ENCODE data around the gene PLXDC2.

The PLXDC2 gene

DNA sequence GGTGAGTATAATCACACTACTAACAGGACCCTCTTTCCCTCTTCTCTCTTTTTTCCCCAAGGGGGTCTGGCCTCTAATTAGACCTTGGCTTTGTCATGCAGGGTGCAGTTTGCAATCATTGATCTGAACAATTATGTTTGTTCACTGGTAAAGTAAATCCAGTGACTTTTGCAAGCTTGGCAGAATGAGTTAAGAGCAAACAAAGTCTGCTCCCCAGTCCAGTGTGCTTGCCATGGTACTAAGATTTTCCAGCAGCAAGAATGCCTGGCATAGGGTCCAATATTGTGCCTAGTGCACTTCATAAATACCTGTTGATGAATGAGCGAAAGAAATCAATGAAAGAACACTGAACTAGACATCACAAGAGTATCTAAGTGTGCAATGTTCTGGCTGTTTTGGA, 43.9 kb downstream of the PLXDC2 start (continued):
- TF ChIP-seq ZFP41 (tag by site-specific recombination; IDR thresholded peaks at IDR 0.05; ENCODE audit: borderline replicate concordance): no peak
- TF ChIP-seq, protein P1, sequence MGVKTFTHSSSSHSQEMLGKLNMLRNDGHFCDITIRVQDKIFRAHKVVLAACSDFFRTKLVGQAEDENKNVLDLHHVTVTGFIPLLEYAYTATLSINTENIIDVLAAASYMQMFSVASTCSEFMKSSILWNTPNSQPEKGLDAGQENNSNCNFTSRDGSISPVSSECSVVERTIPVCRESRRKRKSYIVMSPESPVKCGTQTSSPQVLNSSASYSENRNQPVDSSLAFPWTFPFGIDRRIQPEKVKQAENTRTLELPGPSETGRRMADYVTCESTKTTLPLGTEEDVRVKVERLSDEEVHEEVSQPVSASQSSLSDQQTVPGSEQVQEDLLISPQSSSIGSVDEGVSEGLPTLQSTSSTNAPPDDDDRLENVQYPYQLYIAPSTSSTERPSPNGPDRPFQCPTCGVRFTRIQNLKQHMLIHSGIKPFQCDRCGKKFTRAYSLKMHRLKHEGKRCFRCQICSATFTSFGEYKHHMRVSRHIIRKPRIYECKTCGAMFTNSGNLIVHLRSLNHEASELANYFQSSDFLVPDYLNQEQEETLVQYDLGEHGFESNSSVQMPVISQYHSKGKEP (tag by site-specific recombination; IDR thresholded peaks at IDR 0.05): no peak
- TF ChIP-seq ZNF19 (tag by site-specific recombination; IDR thresholded peaks at IDR 0.05; ENCODE audit: low read depth): no peak
- no peak for TF ChIP-seq ZFHX2 (tag by site-specific recombination; conservative IDR thresholded peaks at IDR 0.05)

GRCh38 chr10:19862811-19863515, 46.7 kb downstream of the PLXDC2 start:
- no peaks in the 10 kb centered on the region for H3K36me3 ChIP-seq (ENCODE audit: control insufficient read depth in 2 of 2, insufficient read depth in 1 of 2, low read length in 2 of 2)
- TF ChIP-seq REPIN1 (tag by site-specific recombination; IDR thresholded peaks at IDR 0.05; ENCODE audit: low read depth) (no peak), ZSCAN30 (tag by site-specific recombination; IDR thresholded peaks at IDR 0.05) (no peak), ZNF677 (tag by site-specific recombination; IDR thresholded peaks at IDR 0.05) (no peak), ZNF626 (tag by site-specific recombination; IDR thresholded peaks at IDR 0.05) (no peak), PRDM10 (tag by site-specific recombination; IDR thresholded peaks at IDR 0.05) (no peak), ZBTB48 (tag by site-specific recombination; IDR thresholded peaks at IDR 0.05) (no peak), ZXDB (tag by site-specific recombination; IDR thresholded peaks at IDR 0.05) (no peak), ZNF433 (tag by site-specific recombination; IDR thresholded peaks at IDR 0.05; ENCODE audit: low read depth) (no peak), PRDM4 (tag by site-specific recombination; IDR thresholded peaks at IDR 0.05) (no peak)
- TF ChIP-seq, protein P2, sequence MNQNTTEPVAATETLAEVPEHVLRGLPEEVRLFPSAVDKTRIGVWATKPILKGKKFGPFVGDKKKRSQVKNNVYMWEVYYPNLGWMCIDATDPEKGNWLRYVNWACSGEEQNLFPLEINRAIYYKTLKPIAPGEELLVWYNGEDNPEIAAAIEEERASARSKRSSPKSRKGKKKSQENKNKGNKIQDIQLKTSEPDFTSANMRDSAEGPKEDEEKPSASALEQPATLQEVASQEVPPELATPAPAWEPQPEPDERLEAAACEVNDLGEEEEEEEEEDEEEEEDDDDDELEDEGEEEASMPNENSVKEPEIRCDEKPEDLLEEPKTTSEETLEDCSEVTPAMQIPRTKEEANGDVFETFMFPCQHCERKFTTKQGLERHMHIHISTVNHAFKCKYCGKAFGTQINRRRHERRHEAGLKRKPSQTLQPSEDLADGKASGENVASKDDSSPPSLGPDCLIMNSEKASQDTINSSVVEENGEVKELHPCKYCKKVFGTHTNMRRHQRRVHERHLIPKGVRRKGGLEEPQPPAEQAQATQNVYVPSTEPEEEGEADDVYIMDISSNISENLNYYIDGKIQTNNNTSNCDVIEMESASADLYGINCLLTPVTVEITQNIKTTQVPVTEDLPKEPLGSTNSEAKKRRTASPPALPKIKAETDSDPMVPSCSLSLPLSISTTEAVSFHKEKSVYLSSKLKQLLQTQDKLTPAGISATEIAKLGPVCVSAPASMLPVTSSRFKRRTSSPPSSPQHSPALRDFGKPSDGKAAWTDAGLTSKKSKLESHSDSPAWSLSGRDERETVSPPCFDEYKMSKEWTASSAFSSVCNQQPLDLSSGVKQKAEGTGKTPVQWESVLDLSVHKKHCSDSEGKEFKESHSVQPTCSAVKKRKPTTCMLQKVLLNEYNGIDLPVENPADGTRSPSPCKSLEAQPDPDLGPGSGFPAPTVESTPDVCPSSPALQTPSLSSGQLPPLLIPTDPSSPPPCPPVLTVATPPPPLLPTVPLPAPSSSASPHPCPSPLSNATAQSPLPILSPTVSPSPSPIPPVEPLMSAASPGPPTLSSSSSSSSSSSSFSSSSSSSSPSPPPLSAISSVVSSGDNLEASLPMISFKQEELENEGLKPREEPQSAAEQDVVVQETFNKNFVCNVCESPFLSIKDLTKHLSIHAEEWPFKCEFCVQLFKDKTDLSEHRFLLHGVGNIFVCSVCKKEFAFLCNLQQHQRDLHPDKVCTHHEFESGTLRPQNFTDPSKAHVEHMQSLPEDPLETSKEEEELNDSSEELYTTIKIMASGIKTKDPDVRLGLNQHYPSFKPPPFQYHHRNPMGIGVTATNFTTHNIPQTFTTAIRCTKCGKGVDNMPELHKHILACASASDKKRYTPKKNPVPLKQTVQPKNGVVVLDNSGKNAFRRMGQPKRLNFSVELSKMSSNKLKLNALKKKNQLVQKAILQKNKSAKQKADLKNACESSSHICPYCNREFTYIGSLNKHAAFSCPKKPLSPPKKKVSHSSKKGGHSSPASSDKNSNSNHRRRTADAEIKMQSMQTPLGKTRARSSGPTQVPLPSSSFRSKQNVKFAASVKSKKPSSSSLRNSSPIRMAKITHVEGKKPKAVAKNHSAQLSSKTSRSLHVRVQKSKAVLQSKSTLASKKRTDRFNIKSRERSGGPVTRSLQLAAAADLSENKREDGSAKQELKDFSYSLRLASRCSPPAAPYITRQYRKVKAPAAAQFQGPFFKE (tag by site-specific recombination; IDR thresholded peaks at IDR 0.05; ENCODE audit: borderline replicate concordance): no peak
- no peaks in the 10 kb centered on the region for H3K9me3 ChIP-seq (ENCODE audit: control insufficient read depth, insufficient read depth, low read depth, low read length)
- H3K27ac ChIP-seq (ENCODE audit: extremely low read depth, low read depth, low read length): no peak overlapping the region
- no peaks in the 10 kb centered on the region for H3K4me1 ChIP-seq (ENCODE audit: control insufficient read depth, insufficient read depth, low read length)
- POLR2A ChIA-PET: no interaction called here
- no peak overlapping the region for H3K4me3 ChIP-seq (ENCODE audit: low read depth, low read length)
- CTCF ChIA-PET: no interaction called here
